H9 (cell line): Measurements from ENCODE around the gene LY6G6F. TPM values are rescaled to one million over a fixed set of nuclear protein-coding genes. Genes with fewer than 3 reads are reported as not detected.

Experiments used
- DNase-seq: peaks from one replicate; pipeline ENCODE4 v3.0.0-alpha.2; 2017
- H2AFZ ChIP-seq: one replicate; pipeline ENCODE4 v1.6.1; 2013; ENCODE audit warnings: mild to moderate bottlenecking, low read length, control low read depth, moderate library complexity
- H2AK5ac ChIP-seq: 2 replicates; pipeline ENCODE4 v1.6.1; 2013; ENCODE audit warnings: low read length, control low read depth, mixed read lengths; ENCODE audit not compliant: insufficient read length
- H2BK120ac ChIP-seq: one replicate; pipeline ENCODE4 v1.6.1; 2013; ENCODE audit warnings: low read depth, mild to moderate bottlenecking, low read length, control low read depth, inconsistent platforms; ENCODE audit not compliant: poor library complexity, severe bottlenecking
- H2BK12ac ChIP-seq: 2 replicates; pipeline ENCODE4 v1.6.1; 2013; ENCODE audit warnings: low read length, control low read depth, mixed read lengths, low read depth; ENCODE audit not compliant: insufficient read length
- H2BK15ac ChIP-seq: 2 replicates; pipeline ENCODE4 v1.6.1; 2013; ENCODE audit warnings: low read depth, low read length, control low read depth
- H2BK20ac ChIP-seq: one replicate; pipeline ENCODE4 v1.6.1; 2013; ENCODE audit warnings: low read depth, mild to moderate bottlenecking, low read length, control low read depth, inconsistent platforms; ENCODE audit not compliant: poor library complexity, severe bottlenecking
- H2BK5ac ChIP-seq: 2 replicates; pipeline ENCODE4 v1.6.1; 2013; ENCODE audit warnings: low read length, control low read depth, mixed read lengths; ENCODE audit not compliant: insufficient read length
- H3K14ac ChIP-seq: 2 replicates; pipeline ENCODE4 v1.6.1; 2013; ENCODE audit warnings: low read length, control low read depth; ENCODE audit not compliant: insufficient read depth
- H3K18ac ChIP-seq: 2 replicates; pipeline ENCODE4 v1.6.1; 2013; ENCODE audit warnings: low read depth, mild to moderate bottlenecking, mixed read lengths, low read length, control low read depth; ENCODE audit not compliant: insufficient read length
- H3K23ac ChIP-seq: 2 replicates; pipeline ENCODE4 v1.6.1; 2013; ENCODE audit warnings: low read length, control low read depth, mixed read lengths, low read depth; ENCODE audit not compliant: insufficient read length
- H3K23me2 ChIP-seq: 2 replicates; pipeline ENCODE4 v1.6.1; 2013; ENCODE audit warnings: low read depth, mild to moderate bottlenecking, mixed read lengths, low read length, control low read depth; ENCODE audit not compliant: insufficient read length, poor library complexity, severe bottlenecking
- H3K27ac ChIP-seq: 2 replicates; pipeline ENCODE4 v1.5.1; 2013; ENCODE audit warnings: low read length, control low read depth, mixed read lengths, low read depth; ENCODE audit not compliant: insufficient read length
- H3K27me3 ChIP-seq: 2 replicates; pipeline ENCODE4 v1.6.1; 2013; ENCODE audit warnings: low read length, control low read depth, inconsistent platforms; ENCODE audit not compliant: insufficient read depth
- H3K4ac ChIP-seq: 2 replicates; pipeline ENCODE4 v1.6.1; 2013; ENCODE audit warnings: low read depth, mild to moderate bottlenecking, control low read depth, inconsistent platforms, low read length, moderate library complexity
- H3K4me1 ChIP-seq: 2 replicates; pipeline ENCODE4 v1.6.1; 2013; ENCODE audit warnings: low read length, control low read depth, inconsistent platforms; ENCODE audit not compliant: insufficient read depth
- H3K4me2 ChIP-seq: 2 replicates; pipeline ENCODE4 v1.6.1; 2013; ENCODE audit warnings: low read length, control low read depth, mixed read lengths; ENCODE audit not compliant: insufficient read length, insufficient read depth
- H3K56ac ChIP-seq: 2 replicates; pipeline ENCODE4 v1.6.1; 2013; ENCODE audit warnings: low read depth, mild to moderate bottlenecking, mixed read lengths, low read length, control low read depth; ENCODE audit not compliant: insufficient read length
- H3K79me1 ChIP-seq: 2 replicates; pipeline ENCODE4 v1.6.1; 2013; ENCODE audit warnings: low read depth, mild to moderate bottlenecking, moderate library complexity, low read length, control low read depth, inconsistent platforms; ENCODE audit not compliant: insufficient read depth, poor library complexity, severe bottlenecking
- H3K79me2 ChIP-seq: 2 replicates; pipeline ENCODE4 v1.6.1; 2013; ENCODE audit warnings: low read length, control low read depth, inconsistent platforms; ENCODE audit not compliant: insufficient read depth
- H3K9ac ChIP-seq: 2 replicates; pipeline ENCODE4 v1.6.1; 2013; ENCODE audit warnings: low read length, control low read depth, mixed read lengths; ENCODE audit not compliant: insufficient read length; ENCODE audit errors: extremely low read depth
- H3K9me3 ChIP-seq: one replicate; pipeline ENCODE4 v1.6.1; 2013; ENCODE audit warnings: low read depth, low read length, inconsistent platforms; ENCODE audit not compliant: control insufficient read depth
- H3T11ph ChIP-seq: one replicate; pipeline ENCODE4 v1.6.1; 2013; ENCODE audit warnings: mild to moderate bottlenecking, low read length, control low read depth, inconsistent platforms
- H4K20me1 ChIP-seq: one replicate; pipeline ENCODE4 v1.6.1; 2013; ENCODE audit not compliant: control insufficient read depth, insufficient read length, insufficient read depth
- H4K5ac ChIP-seq: 2 replicates; pipeline ENCODE4 v1.6.1; 2013; ENCODE audit warnings: low read depth, mild to moderate bottlenecking, mixed read lengths, low read length, control low read depth; ENCODE audit not compliant: insufficient read length
- H4K8ac ChIP-seq: replicated peaks from 2 replicates; pipeline ENCODE4 v1.6.1; 2013; ENCODE audit warnings: low read length, control low read depth, mixed read lengths, low read depth; ENCODE audit not compliant: insufficient read length
- H4K91ac ChIP-seq: 2 replicates; pipeline ENCODE4 v1.6.1; 2013; ENCODE audit warnings: low read depth, mild to moderate bottlenecking, moderate library complexity, mixed read lengths, low read length, control low read depth; ENCODE audit not compliant: insufficient read length
- H3K27ac Mint-ChIP-seq, 3 experiments: 2 replicates in 2 of 3; 3 replicates in 1 of 3; pipeline ENCODE4 v1.8.0; 2020 to 2021; ENCODE audit warnings: mixed read lengths in 3 of 3, mild to moderate bottlenecking in 1 of 3, moderate library complexity in 1 of 3
- H3K27me3 Mint-ChIP-seq: 2 replicates; pipeline ENCODE4 v1.8.0; 2021; ENCODE audit warnings: low read depth, mild to moderate bottlenecking, moderate library complexity, mixed read lengths
- H3K36me3 Mint-ChIP-seq, 3 experiments: 2 replicates in 2 of 3; 3 replicates in 1 of 3; pipeline ENCODE4 v1.8.0; 2020 to 2021; ENCODE audit warnings: low read depth in 3 of 3, mixed read lengths in 3 of 3; ENCODE audit not compliant: insufficient read depth in 1 of 3
- H3K4me1 Mint-ChIP-seq, 2 experiments: 2 replicates each; pipeline ENCODE4 v1.8.0; 2020; ENCODE audit warnings: mixed read lengths in 2 of 2
- H3K4me3 Mint-ChIP-seq, 2 experiments: 2 replicates in 1 of 2; 3 replicates in 1 of 2; pipeline ENCODE4 v1.8.0; 2020 to 2021; ENCODE audit warnings: mild to moderate bottlenecking in 2 of 2, mixed read lengths in 2 of 2, moderate library complexity in 1 of 2
- H3K9me3 Mint-ChIP-seq, 2 experiments: 2 replicates in 1 of 2; 3 replicates in 1 of 2; pipeline ENCODE4 v1.8.0; 2020; ENCODE audit warnings: mild to moderate bottlenecking in 2 of 2, mixed read lengths in 2 of 2, moderate library complexity in 1 of 2
- CTCF ChIP-seq: fragments of 200-600 bp; sonication (generic); conservative IDR thresholded peaks from 3 replicates; pipeline ENCODE4 v1.8.0; 2021; ENCODE audit warnings: antibody characterized with exemption, mild to moderate bottlenecking
- WGBS: extraction: QIAGEN DNeasy Blood & Tissue Kit; methylation state at CpG from one replicate; pipeline ENCODE4 v1.1.7; 2013; ENCODE audit warnings: missing lambda C conversion rate, low lambda C conversion rate, mixed read lengths; ENCODE audit not compliant: insufficient read length; ENCODE audit errors: extremely low coverage; 5-methylcytosine and 5-hydroxymethylcytosine counted together
- total RNA-seq: library from RNA; stranded (reverse); gene quantifications from 2 replicates; pipeline ENCODE4 v1.2.1, GENCODE V29; 2021

LY6G6F gene
- total RNA-seq, 1 experiment from 2014 or later = not detected

DNA sequence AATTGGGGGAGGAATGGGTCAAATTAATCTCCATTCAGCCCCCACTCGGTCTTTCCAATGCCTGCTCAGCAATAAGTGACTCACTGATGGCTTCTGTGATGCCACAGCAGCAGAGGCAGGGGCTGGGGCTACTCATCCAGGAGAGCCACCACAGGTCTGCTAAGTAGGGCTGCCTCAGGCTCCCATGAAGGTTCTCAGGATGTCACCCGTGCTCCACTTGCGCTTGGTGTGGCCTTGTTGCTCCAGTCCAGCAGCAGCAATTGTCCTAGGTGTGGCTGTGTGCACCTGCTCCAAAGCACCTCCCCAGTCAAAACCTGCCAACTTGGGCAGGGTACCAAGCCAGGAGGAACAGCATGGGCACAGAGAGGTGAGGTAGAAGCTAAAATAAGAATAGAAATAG lies 15.5 kb downstream of the LY6G6F start:
- no peak overlapping the region for H3K14ac ChIP-seq
- no peaks in the 10 kb centered on the region for H3K23me2 ChIP-seq
- H2BK120ac ChIP-seq = no peak overlapping the region
- H2BK5ac ChIP-seq = no peak overlapping the region
- H2AK5ac ChIP-seq = no peak overlapping the region
- H2BK20ac ChIP-seq = no peak overlapping the region
- no peaks in the 10 kb centered on the region for H3K27me3 Mint-ChIP-seq
- no peak overlapping the region for H2BK12ac ChIP-seq
- H3K79me1 ChIP-seq = no peaks in the 10 kb centered on the region
- no peak overlapping the region for H4K8ac ChIP-seq
- peaks cover 18 to 22% of the 10 kb centered on the region in 2 experiments for H3K4me1 Mint-ChIP-seq
- H3T11ph ChIP-seq = no peak overlapping the region
- H3K36me3 Mint-ChIP-seq = peaks cover 5 to 17% (median 17%) of the 10 kb centered on the region in 3 experiments; a peak in 6 of 7 replicates
- no peak overlapping the region for H3K9ac ChIP-seq
- H3K4me1 ChIP-seq = peaks cover 6% of the 10 kb centered on the region; the same call in 1 of the 2 replicates
- H4K5ac ChIP-seq = no peak overlapping the region
- no peaks in the 10 kb centered on the region for H3K9me3 ChIP-seq
- no peak for TF ChIP-seq CTCF
- H3K4me3 Mint-ChIP-seq = no peak overlapping the region
- no peak overlapping the region for H2AFZ ChIP-seq
- H3K23ac ChIP-seq = no peak overlapping the region
- no peak overlapping the region for H3K18ac ChIP-seq
- no peaks in the 10 kb centered on the region for H3K79me2 ChIP-seq
- WGBS = no CpG with 5 or more reads among the region's 3 CpGs
- H3K27ac ChIP-seq = no peak overlapping the region
- H3K27ac Mint-ChIP-seq = no peak overlapping the region
- no peaks in the 10 kb centered on the region for H4K20me1 ChIP-seq
- H2BK15ac ChIP-seq = no peak overlapping the region
- H3K9me3 Mint-ChIP-seq = no peaks in the 10 kb centered on the region
- H3K56ac ChIP-seq = no peak overlapping the region
- no peak overlapping the region for H3K4ac ChIP-seq
- H3K4me2 ChIP-seq = no peak overlapping the region
- no peak overlapping the region for H4K91ac ChIP-seq
- no peak for DNase-seq
- H3K27me3 ChIP-seq = no peaks in the 10 kb centered on the region
